Measurements from ENCODE around the gene OPHN1.

DNA sequence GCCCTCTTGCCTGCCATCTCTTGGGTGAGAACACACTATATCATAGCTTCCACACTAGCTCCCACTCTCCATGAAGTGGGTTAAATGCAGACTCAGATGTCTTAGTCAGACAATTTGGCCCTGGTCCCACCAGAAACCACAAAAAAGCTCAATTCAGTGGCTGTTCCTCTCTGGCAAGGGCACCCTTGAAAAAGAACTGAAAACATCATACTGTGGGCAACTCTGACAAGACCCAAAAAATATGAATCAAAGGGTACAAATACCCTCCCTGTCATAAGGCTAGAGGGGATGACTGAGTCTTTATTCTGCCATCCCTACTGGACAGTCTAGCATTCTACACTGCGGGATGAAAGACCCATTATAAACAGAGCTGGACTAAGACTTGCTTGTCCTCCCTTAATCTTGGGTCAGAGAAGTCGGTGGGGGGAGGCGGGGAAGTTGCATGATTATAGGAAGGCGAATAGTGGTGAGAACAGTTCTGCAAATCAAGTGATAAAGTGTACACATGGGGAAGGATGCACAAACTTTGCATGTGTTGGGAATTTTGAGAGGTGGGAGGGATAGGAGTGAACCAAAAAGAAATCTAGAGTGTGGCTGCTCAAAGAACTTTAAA is 172.1 kb downstream of the OPHN1 start:
- TF ChIP-seq EZH2phosphoT487 (IDR thresholded peaks at IDR 0.05; ENCODE audit: low read depth, severe bottlenecking, unreplicated experiment) (no peak), CTCF (IDR thresholded peaks at IDR 0.05; ENCODE audit: poor library complexity) (no peak)

Measured in hepatocyte (in vitro differentiated cells).